RWPE2 (cell line): ENCODE results near the gene MYO5B.

Experiments
- ATAC-seq: fragments of 200-7000 bp; cut with Tn5 transposase; 3 replicates; pipeline ENCODE4 v1.9.1; 2021; ENCODE audit warnings: low read depth
- DNase-seq: peaks from one replicate; pipeline ENCODE4 v3.0.0-alpha.2; 2020; ENCODE audit warnings: low spot score
- H3K27ac ChIP-seq: fragments of 450-650 bp; 2 replicates; pipeline ENCODE4 v1.5.1; 2017; ENCODE audit warnings: mild to moderate bottlenecking; ENCODE audit not compliant: poor library complexity, severe bottlenecking
- H3K27me3 ChIP-seq: fragments of 250-450 bp; sonication (Bioruptor Pico); 2 replicates; pipeline ENCODE4 v1.5.1; 2021; ENCODE audit warnings: mild to moderate bottlenecking, moderate library complexity; ENCODE audit not compliant: insufficient read depth, poor library complexity, severe bottlenecking
- H3K36me3 ChIP-seq: fragments of 250-450 bp; sonication (Bioruptor Pico); 2 replicates; pipeline ENCODE4 v1.5.1; 2020; ENCODE audit warnings: low read depth, mild to moderate bottlenecking, moderate library complexity
- H3K4me1 ChIP-seq: fragments of 250-450 bp; sonication (Bioruptor Pico); 2 replicates; pipeline ENCODE4 v1.5.1; 2021; ENCODE audit warnings: mild to moderate bottlenecking, moderate library complexity; ENCODE audit not compliant: insufficient read depth, poor library complexity, severe bottlenecking
- H3K4me3 ChIP-seq: fragments of 250-450 bp; sonication (Bioruptor Pico); 2 replicates; pipeline ENCODE4 v1.5.1; 2021; ENCODE audit warnings: mild to moderate bottlenecking, moderate library complexity; ENCODE audit not compliant: severe bottlenecking
- H3K9me3 ChIP-seq: fragments of 250-450 bp; sonication (Bioruptor Pico); 2 replicates; pipeline ENCODE4 v1.5.1; 2021; ENCODE audit warnings: mild to moderate bottlenecking, moderate library complexity; ENCODE audit not compliant: severe bottlenecking
- CTCF ChIP-seq: fragments of 450-650 bp; IDR thresholded peaks from one replicate; pipeline ENCODE4 v1.5.1; 2017; ENCODE audit warnings: mild to moderate bottlenecking, moderate library complexity; ENCODE audit not compliant: poor library complexity, severe bottlenecking

The MYO5B gene

GRCh38 chr18:50057009-50057408 is 137.9 kb downstream of the MYO5B start:
- H3K4me1 ChIP-seq, result no peaks in the 10 kb centered on the region
- no peak for DNase-seq
- ATAC-seq, result no peak

GRCh38 chr18:50056185-50056584 is 138.8 kb downstream of the MYO5B start:
- no peaks in the 10 kb centered on the region for H3K9me3 ChIP-seq
- no peaks in the 10 kb centered on the region for H3K4me1 ChIP-seq
- no peak for TF ChIP-seq CTCF
- H3K36me3 ChIP-seq, result no peaks in the 10 kb centered on the region
- no peak overlapping the region for H3K27ac ChIP-seq
- H3K4me3 ChIP-seq, result no peak overlapping the region
- DNase-seq (no peak), ATAC-seq (no peak)
- H3K27me3 ChIP-seq, result no peaks in the 10 kb centered on the region

More at GRCh38 chr18:50057009-50057408, 137.9 kb downstream of the MYO5B start:
- Histone ChIP-seq H3K27me3 (no peaks in the 10 kb centered on the region), H3K36me3 (no peaks in the 10 kb centered on the region), H3K9me3 (no peaks in the 10 kb centered on the region), H3K4me3 (no peak overlapping the region), H3K27ac (no peak overlapping the region)
- peak; percentile 20 for TF ChIP-seq CTCF

- Histone ChIP-seq H3K4me1 (no peaks in the 10 kb centered on the region), H3K27ac (no peak overlapping the region), H3K36me3 (no peaks in the 10 kb centered on the region), H3K4me3 (no peak overlapping the region), H3K9me3 (no peaks in the 10 kb centered on the region), H3K27me3 (no peaks in the 10 kb centered on the region)
- DNase-seq, result no peak
- TF ChIP-seq CTCF, result no peak
- ATAC-seq, result no peak
These were observed 139.5 kb downstream of the MYO5B start for GRCh38 chr18:50055488-50055887.

GRCh38 chr18:50053111-50053510 is 141.8 kb downstream of the MYO5B start:
- no peak for ATAC-seq
- no peaks in the 10 kb centered on the region for H3K4me1 ChIP-seq
- no peaks in the 10 kb centered on the region for H3K27me3 ChIP-seq
- no peaks in the 10 kb centered on the region for H3K9me3 ChIP-seq
- no peak for TF ChIP-seq CTCF
- no peak overlapping the region for H3K4me3 ChIP-seq
- H3K27ac ChIP-seq, result no peak overlapping the region
- DNase-seq, result no peak
- no peaks in the 10 kb centered on the region for H3K36me3 ChIP-seq

- DNase-seq (no peak), ATAC-seq (peak; percentile 58; the same call in 2 of the 3 replicates)
- Histone ChIP-seq H3K27me3 (no peaks in the 10 kb centered on the region), H3K27ac (no peak overlapping the region), H3K36me3 (no peaks in the 10 kb centered on the region), H3K9me3 (no peaks in the 10 kb centered on the region), H3K4me1 (no peaks in the 10 kb centered on the region), H3K4me3 (no peak overlapping the region)
- peak; percentile 58 for TF ChIP-seq CTCF
These were observed 143.7 kb downstream of the MYO5B start for GRCh38 chr18:50051288-50051687.
